ENCODE results near the gene BABAM2. TPM values are rescaled to one million over a fixed set of nuclear protein-coding genes. Genes with fewer than 3 reads are reported as not detected.
A peak's percentile ranks its signal among the peaks of the same experiment; 100 is the strongest.

Gene BABAM2
- total RNA-seq, 4 donors from 2014 or later, result 35.0 to 70.5 (median 51.5) TPM

- TF ChIP-seq, protein P1, sequence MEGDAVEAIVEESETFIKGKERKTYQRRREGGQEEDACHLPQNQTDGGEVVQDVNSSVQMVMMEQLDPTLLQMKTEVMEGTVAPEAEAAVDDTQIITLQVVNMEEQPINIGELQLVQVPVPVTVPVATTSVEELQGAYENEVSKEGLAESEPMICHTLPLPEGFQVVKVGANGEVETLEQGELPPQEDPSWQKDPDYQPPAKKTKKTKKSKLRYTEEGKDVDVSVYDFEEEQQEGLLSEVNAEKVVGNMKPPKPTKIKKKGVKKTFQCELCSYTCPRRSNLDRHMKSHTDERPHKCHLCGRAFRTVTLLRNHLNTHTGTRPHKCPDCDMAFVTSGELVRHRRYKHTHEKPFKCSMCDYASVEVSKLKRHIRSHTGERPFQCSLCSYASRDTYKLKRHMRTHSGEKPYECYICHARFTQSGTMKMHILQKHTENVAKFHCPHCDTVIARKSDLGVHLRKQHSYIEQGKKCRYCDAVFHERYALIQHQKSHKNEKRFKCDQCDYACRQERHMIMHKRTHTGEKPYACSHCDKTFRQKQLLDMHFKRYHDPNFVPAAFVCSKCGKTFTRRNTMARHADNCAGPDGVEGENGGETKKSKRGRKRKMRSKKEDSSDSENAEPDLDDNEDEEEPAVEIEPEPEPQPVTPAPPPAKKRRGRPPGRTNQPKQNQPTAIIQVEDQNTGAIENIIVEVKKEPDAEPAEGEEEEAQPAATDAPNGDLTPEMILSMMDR (IDR thresholded peaks at IDR 0.05), result no peak
- TF ChIP-seq POLR2A (IDR thresholded peaks at IDR 0.05), result no peak
- Histone ChIP-seq H3K9me3 (no peaks in the 10 kb centered on the region), H3K27ac (no peak overlapping the region), H3K27me3 (no peaks in the 10 kb centered on the region), H3K36me3 (no peaks in the 10 kb centered on the region), H3K4me3 (no peak overlapping the region), H3K4me1 (peaks cover 0 to under 1% (median 0%) of the 10 kb centered on the region in 4 donors)
- DNase-seq, result no peak
These were observed 329.3 kb downstream of the BABAM2 start for GRCh38 chr2:28219758-28220368.

GRCh38 chr2:28224648-28225472 lies 334.3 kb downstream of the BABAM2 start:
- H3K9me3 ChIP-seq, result no peaks in the 10 kb centered on the region
- H3K4me3 ChIP-seq, result no peak overlapping the region
- H3K27ac ChIP-seq, result peak overlapping the region in 2 of 4 donors; percentile 56 to 67
- no peaks in the 10 kb centered on the region for H3K36me3 ChIP-seq
- TF ChIP-seq POLR2A (IDR thresholded peaks at IDR 0.05), result no peak
- TF ChIP-seq, protein P1 (IDR thresholded peaks at IDR 0.05), result no peak
- H3K4me1 ChIP-seq, result peaks cover 0 to 9% (median 0%) of the 10 kb centered on the region in 4 donors
- DNase-seq, result no peak
- H3K27me3 ChIP-seq, result no peaks in the 10 kb centered on the region

- no peak for TF ChIP-seq POLR2A (IDR thresholded peaks at IDR 0.05)
- TF ChIP-seq, protein P1 (IDR thresholded peaks at IDR 0.05), result no peak
- Histone ChIP-seq H3K4me3 (no peak overlapping the region), H3K9me3 (no peaks in the 10 kb centered on the region), H3K27me3 (no peaks in the 10 kb centered on the region), H3K27ac (peak overlapping the region in 2 of 4 donors; percentile 56 to 67), H3K36me3 (no peaks in the 10 kb centered on the region), H3K4me1 (peaks cover 0 to 9% (median 0%) of the 10 kb centered on the region in 4 donors)
- no peak for DNase-seq
These were observed 335.0 kb downstream of the BABAM2 start for GRCh38 chr2:28225473-28226080.

DNA sequence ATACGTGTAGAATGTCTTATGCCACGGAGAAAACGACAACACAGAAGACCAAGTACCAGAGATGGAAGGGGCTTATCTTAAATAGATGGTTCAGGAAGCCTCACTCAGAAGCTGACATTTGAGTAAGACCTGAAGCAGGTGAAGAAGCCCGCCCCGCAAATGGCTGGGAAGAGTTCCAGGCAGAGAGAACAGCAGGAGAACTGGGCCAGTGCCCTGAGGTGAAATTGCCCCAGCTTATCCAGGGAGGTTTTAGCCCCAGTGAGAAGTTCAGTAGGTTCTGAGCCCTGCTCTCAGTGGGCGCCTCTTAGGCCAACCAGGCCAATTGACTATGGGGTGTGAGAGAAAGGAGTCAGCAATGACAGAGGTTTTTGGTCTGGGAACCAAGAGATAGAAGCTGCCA lies 336.0 kb downstream of the BABAM2 start:
- DNase-seq, result no peak
- Histone ChIP-seq H3K27me3 (no peaks in the 10 kb centered on the region), H3K4me3 (no peak overlapping the region), H3K4me1 (peaks cover 0 to 9% (median 0%) of the 10 kb centered on the region in 4 donors), H3K27ac (no peak overlapping the region), H3K9me3 (no peaks in the 10 kb centered on the region), H3K36me3 (no peaks in the 10 kb centered on the region)
- TF ChIP-seq, protein P1 (IDR thresholded peaks at IDR 0.05), result no peak
- no peak for TF ChIP-seq POLR2A (IDR thresholded peaks at IDR 0.05)

- TF ChIP-seq, protein P1 (IDR thresholded peaks at IDR 0.05), result no peak
- TF ChIP-seq POLR2A (IDR thresholded peaks at IDR 0.05), result no peak
- no peak overlapping the region for H3K4me3 ChIP-seq
- H3K36me3 ChIP-seq, result no peaks in the 10 kb centered on the region
- no peaks in the 10 kb centered on the region for H3K9me3 ChIP-seq
- no peak for DNase-seq
- peaks cover 0 to 17% (median 0%) of the 10 kb centered on the region in 4 donors for H3K4me1 ChIP-seq
- H3K27me3 ChIP-seq, result no peaks in the 10 kb centered on the region
- H3K27ac ChIP-seq, result no peak overlapping the region
These were observed 337.0 kb downstream of the BABAM2 start for GRCh38 chr2:28227498-28227897.

Data from Peyer's patch (tissue), 4 donors.